ENCODE data around the gene SRP72.

Gene SRP72

GRCh38 chr4:56477192-56477702 lies 9.8 kb downstream of the SRP72 start:
- peaks cover 11% of the 10 kb centered on the region for H3K4me1 ChIP-seq (ENCODE audit: low read length)
- no peak overlapping the region for H2AFZ ChIP-seq (ENCODE audit: low read length)
- H3K27ac ChIP-seq (ENCODE audit: low read length) = no peak overlapping the region
- H3K9me3 ChIP-seq (replicated peaks; ENCODE audit: insufficient read depth, low read length) = no peaks in the 10 kb centered on the region
- H3K36me3 ChIP-seq (replicated peaks; ENCODE audit: insufficient read depth, low read length) = no peaks in the 10 kb centered on the region; the same call in 1 of the 2 replicates
- no peaks in the 10 kb centered on the region for H3K27me3 ChIP-seq (replicated peaks; ENCODE audit: insufficient read depth, low read length)
- no peak overlapping the region for H3K4me2 ChIP-seq (ENCODE audit: low read depth, low read length)
- no peak overlapping the region for H3K4me3 ChIP-seq (ENCODE audit: low read length)
- no peaks in the 10 kb centered on the region for H3K9me2 ChIP-seq (replicated peaks; ENCODE audit: insufficient read depth, low read length)
- H3K9ac ChIP-seq (ENCODE audit: low read length) = no peak overlapping the region
- no peaks in the 10 kb centered on the region for H4K20me1 ChIP-seq (ENCODE audit: insufficient read depth, low read length)
- peaks cover 26% of the 10 kb centered on the region for H3K79me2 ChIP-seq (ENCODE audit: low read length)
- peaks cover 13% of the 10 kb centered on the region; the same call in 1 of the 2 replicates for H3F3A ChIP-seq (ENCODE audit: insufficient read depth, low read length)
- no peak for DNase-seq
- TF ChIP-seq CTCF (IDR thresholded peaks at IDR 0.05; ENCODE audit: low read length) = no peak
- no peak for TF ChIP-seq EZH2 (optimal IDR thresholded peaks at IDR 0.05; ENCODE audit: low read depth, low read length)
- TF ChIP-seq EZH2phosphoT487 (IDR thresholded peaks at IDR 0.05; ENCODE audit: low read length) = no peak

DNA sequence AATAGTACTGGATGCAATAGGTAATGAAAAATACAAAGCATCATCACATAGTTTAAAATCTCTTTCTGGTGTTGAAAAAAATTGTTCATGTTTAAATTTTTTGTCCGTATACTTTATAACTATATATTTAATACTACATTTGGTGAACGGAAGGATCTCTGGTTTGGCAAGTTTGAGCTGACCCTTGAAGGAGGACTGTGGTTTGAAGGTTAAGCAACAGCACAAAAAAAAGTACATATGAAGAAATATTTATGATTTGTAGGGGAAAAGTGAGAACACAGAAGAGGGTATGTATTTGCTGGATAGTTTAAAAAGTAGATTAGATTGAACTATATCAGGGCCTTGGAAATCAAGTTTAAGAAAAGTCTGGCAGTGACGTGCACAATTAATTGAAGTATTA lies 13.3 kb downstream of the SRP72 start:
- H3K36me3 ChIP-seq (replicated peaks; ENCODE audit: insufficient read depth, low read length) = peaks cover under 1% of the 10 kb centered on the region; the same call in 1 of the 2 replicates
- H4K20me1 ChIP-seq (ENCODE audit: insufficient read depth, low read length) = no peaks in the 10 kb centered on the region
- H3F3A ChIP-seq (ENCODE audit: insufficient read depth, low read length) = 0 out of 2 replicates have a peak, but pooled peaks cover under 1% of the 10 kb centered on the region
- H3K9me3 ChIP-seq (replicated peaks; ENCODE audit: insufficient read depth, low read length) = no peaks in the 10 kb centered on the region
- no peak overlapping the region for H3K4me3 ChIP-seq (ENCODE audit: low read length)
- no peak overlapping the region for H3K27ac ChIP-seq (ENCODE audit: low read length)
- no peaks in the 10 kb centered on the region for H3K9me2 ChIP-seq (replicated peaks; ENCODE audit: insufficient read depth, low read length)
- TF ChIP-seq CTCF (IDR thresholded peaks at IDR 0.05; ENCODE audit: low read length) = no peak
- H3K79me2 ChIP-seq (ENCODE audit: low read length) = peaks cover 18% of the 10 kb centered on the region
- no peak overlapping the region for H3K4me2 ChIP-seq (ENCODE audit: low read depth, low read length)
- H2AFZ ChIP-seq (ENCODE audit: low read length) = no peak overlapping the region
- H3K9ac ChIP-seq (ENCODE audit: low read length) = no peak overlapping the region
- DNase-seq = no peak
- no peaks in the 10 kb centered on the region for H3K27me3 ChIP-seq (replicated peaks; ENCODE audit: insufficient read depth, low read length)
- H3K4me1 ChIP-seq (ENCODE audit: low read length) = peaks cover 8% of the 10 kb centered on the region

- Histone ChIP-seq H3K27ac (ENCODE audit: low read length) (no peak overlapping the region), H3K4me1 (ENCODE audit: low read length) (no peaks in the 10 kb centered on the region), H4K20me1 (ENCODE audit: insufficient read depth, low read length) (no peaks in the 10 kb centered on the region), H3K36me3 (replicated peaks; ENCODE audit: insufficient read depth, low read length) (no peaks in the 10 kb centered on the region; the same call in 1 of the 2 replicates), H3K9me3 (replicated peaks; ENCODE audit: insufficient read depth, low read length) (no peaks in the 10 kb centered on the region), H3K4me3 (ENCODE audit: low read length) (no peak overlapping the region), H3F3A (ENCODE audit: insufficient read depth, low read length) (no peaks in the 10 kb centered on the region), H2AFZ (ENCODE audit: low read length) (no peak overlapping the region), H3K9me2 (replicated peaks; ENCODE audit: insufficient read depth, low read length) (no peaks in the 10 kb centered on the region), H3K4me2 (ENCODE audit: low read depth, low read length) (no peak overlapping the region), H3K9ac (ENCODE audit: low read length) (no peak overlapping the region), H3K27me3 (replicated peaks; ENCODE audit: insufficient read depth, low read length) (no peaks in the 10 kb centered on the region), H3K79me2 (ENCODE audit: low read length) (no peaks in the 10 kb centered on the region)
- TF ChIP-seq CTCF (IDR thresholded peaks at IDR 0.05; ENCODE audit: low read length) (no peak), EZH2 (optimal IDR thresholded peaks at IDR 0.05; ENCODE audit: low read depth, low read length) (no peak), EZH2phosphoT487 (IDR thresholded peaks at IDR 0.05; ENCODE audit: low read length) (no peak)
- no peak for DNase-seq
Observed at GRCh38 chr4:56496241-56496640, 28.8 kb downstream of the SRP72 start.
